ENCODE results near the gene NGFR.

DNA sequence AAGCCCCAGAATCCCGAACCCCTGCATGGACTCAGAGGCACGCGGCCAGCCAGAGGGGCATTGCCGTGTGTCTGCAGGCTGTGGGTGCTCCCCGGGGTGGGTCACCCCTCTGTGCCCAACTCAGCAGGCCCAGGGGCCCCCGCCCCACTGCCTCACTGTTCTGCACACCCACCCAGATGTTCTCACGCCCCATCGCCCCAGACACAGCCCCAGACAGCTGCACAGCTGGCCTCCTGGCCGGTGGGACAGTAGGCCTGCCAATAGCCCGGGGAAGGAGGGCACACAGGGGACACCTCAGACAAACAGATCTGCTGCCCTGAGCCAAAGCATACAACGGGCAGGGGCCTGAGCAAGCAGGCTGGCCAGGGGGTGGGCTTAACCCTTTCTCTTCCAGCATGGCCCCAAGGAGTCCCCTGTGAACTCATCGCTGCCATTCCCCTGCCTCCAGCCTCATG lies 53.0 kb downstream of the NGFR start:
- TF ChIP-seq, protein P1, sequence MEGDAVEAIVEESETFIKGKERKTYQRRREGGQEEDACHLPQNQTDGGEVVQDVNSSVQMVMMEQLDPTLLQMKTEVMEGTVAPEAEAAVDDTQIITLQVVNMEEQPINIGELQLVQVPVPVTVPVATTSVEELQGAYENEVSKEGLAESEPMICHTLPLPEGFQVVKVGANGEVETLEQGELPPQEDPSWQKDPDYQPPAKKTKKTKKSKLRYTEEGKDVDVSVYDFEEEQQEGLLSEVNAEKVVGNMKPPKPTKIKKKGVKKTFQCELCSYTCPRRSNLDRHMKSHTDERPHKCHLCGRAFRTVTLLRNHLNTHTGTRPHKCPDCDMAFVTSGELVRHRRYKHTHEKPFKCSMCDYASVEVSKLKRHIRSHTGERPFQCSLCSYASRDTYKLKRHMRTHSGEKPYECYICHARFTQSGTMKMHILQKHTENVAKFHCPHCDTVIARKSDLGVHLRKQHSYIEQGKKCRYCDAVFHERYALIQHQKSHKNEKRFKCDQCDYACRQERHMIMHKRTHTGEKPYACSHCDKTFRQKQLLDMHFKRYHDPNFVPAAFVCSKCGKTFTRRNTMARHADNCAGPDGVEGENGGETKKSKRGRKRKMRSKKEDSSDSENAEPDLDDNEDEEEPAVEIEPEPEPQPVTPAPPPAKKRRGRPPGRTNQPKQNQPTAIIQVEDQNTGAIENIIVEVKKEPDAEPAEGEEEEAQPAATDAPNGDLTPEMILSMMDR (IDR thresholded peaks at IDR 0.05): no peak
- TF ChIP-seq POLR2A (IDR thresholded peaks at IDR 0.05): no peak
